Astrocyte of the cerebellum (primary cell): Measurements from ENCODE around the gene EXO1.
A peak's percentile ranks its signal among the peaks of the same experiment; 100 is the strongest.

Experiments used
- DNase-seq: peaks from one replicate; pipeline ENCODE4 v3.0.0-alpha.2; 2011; ENCODE audit warnings: low read depth
- H3K4me3 ChIP-seq: 2 replicates; pipeline ENCODE4 v1.5.1; 2011; ENCODE audit warnings: mild to moderate bottlenecking, low read depth, low read length, moderate library complexity
- CTCF ChIP-seq: IDR thresholded peaks from 2 replicates; pipeline ENCODE4 v1.5.1; 2012; ENCODE audit warnings: low read length, low read depth, moderate library complexity, mild to moderate bottlenecking; ENCODE audit errors: missing control alignments
- in situ Hi-C: cut with HindIII; loops from 2 replicates; pipeline ENCODE4 v1.10.0; 2017; ENCODE audit warnings: low sequenced_read_pairs

Gene EXO1

GRCh38 chr1:241813768-241814320, 34.2 kb upstream of the EXO1 start:
- DNase-seq: no peak
- in situ Hi-C loops: no loop called here
- no peak for TF ChIP-seq CTCF
- no peak overlapping the region for H3K4me3 ChIP-seq

GRCh38 chr1:241816008-241816407, 32.0 kb upstream of the EXO1 start:
- in situ Hi-C loops: no loop called here
- TF ChIP-seq CTCF: no peak
- DNase-seq: no peak
- H3K4me3 ChIP-seq: no peak overlapping the region

GRCh38 chr1:241817331-241817792, 30.6 kb upstream of the EXO1 start:
- TF ChIP-seq CTCF: no peak
- peak; percentile 44 for DNase-seq
- in situ Hi-C loops: no loop called here
- no peak overlapping the region for H3K4me3 ChIP-seq

- no peak for TF ChIP-seq CTCF
- in situ Hi-C loops: no loop called here
- DNase-seq: no peak
- H3K4me3 ChIP-seq: no peak overlapping the region
These were observed 29.9 kb upstream of the EXO1 start for GRCh38 chr1:241817956-241818612.

GRCh38 chr1:241819340-241819866, 28.6 kb upstream of the EXO1 start:
- no peak for TF ChIP-seq CTCF
- in situ Hi-C loops: no loop called here
- DNase-seq: no peak
- H3K4me3 ChIP-seq: no peak overlapping the region

- no peak overlapping the region for H3K4me3 ChIP-seq
- DNase-seq: peak; percentile 58
- no peak for TF ChIP-seq CTCF
- in situ Hi-C loops: no loop called here
These were observed 26.6 kb upstream of the EXO1 start for GRCh38 chr1:241821363-241821762.
